Cortex of kidney (tissue), 1 donor: ENCODE measurements around the gene RFPL1.
"Not testable (repeated sequence)": the region's sequence is repeated elsewhere in the genome, so short reads cannot be mapped to it uniquely, and the experiment has no call there.

Experiments
- DNase-seq: peaks from one replicate; lab custom pipeline; 2025; lab: John Stamatoyannopoulos, UW

RFPL1 gene

DNA sequence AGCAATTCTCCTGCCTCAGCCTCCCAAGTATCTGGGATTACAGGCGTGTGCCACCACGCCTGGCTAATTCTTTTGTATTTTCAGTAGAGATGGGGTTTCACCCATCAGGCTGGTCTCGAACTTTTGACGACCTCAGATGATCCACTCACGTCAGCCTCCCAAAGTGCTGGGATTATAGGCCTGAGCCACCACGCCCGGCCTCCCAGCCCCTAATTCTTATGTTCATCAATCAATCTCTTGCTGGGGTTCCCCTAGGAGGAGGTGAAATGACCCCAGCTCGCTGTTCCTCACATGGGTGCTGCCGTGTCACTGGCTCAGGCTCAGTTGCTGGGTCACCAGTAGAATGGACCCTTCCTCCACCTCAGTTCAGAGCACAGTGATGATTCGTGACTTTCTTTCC is at the start of gene RFPL1:
Gene RFPL1 (plus strand): TSS at position 301 of the 400 bp plus-strand sequence.
- not testable (repeated sequence) for DNase-seq

DNA sequence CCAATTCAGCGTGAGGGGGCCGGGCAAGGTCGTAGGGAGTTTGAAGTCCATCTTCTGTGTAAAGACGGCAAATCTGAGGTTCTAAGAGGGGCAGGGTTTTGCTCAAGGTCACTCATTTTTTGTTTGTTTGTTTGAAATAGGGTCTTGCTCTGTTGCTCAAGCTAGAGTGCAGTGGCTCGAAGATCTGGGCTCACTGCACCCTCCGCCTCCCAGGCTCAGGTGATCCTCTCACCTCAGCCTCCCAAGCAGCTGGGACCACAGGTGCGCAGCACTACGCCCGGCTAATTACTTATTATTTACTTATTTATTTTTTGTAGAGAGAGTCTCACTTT is 49.7 kb upstream of the RFPL1 start:
- no peak for DNase-seq

DNA sequence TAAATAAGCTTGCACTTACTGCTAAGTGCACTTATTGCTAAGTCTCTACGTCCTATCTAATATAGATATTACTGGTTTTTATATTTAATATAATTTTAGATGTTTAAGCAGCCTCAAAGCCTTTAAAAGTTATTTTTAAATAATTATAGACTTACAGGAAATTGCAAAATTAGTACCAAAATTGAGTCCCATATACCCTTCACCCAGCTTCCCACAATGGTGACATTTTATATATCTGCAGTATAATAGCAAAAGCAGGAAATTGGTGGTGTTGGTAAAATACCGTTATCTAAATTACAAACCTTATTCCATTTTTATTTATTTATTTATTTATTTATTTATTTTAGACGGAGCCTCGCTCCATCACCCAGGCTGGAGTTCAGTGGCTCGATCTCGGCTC is 48.1 kb upstream of the RFPL1 start:
- DNase-seq, result no peak

DNA sequence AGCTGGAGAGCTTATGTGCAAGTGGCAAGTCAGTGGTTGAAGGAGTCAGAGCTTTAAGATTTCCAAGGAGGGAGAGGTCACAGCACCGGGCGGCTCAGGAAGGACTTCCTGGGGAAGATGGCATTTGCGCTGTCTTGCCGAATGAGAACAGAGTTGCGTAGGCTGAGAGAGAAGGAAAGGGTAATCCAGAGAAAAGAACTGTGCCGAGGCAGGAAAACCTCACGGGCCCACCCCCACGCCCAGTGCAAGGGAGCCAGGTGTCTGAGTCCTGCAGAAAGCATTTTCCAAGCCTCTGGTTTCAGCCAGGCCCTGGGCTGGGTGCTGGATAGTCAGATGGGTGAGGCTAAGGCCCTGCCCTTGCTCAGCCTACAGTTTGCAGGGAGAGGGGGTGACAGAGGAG is 46.8 kb upstream of the RFPL1 start:
- DNase-seq, result no peak

DNA sequence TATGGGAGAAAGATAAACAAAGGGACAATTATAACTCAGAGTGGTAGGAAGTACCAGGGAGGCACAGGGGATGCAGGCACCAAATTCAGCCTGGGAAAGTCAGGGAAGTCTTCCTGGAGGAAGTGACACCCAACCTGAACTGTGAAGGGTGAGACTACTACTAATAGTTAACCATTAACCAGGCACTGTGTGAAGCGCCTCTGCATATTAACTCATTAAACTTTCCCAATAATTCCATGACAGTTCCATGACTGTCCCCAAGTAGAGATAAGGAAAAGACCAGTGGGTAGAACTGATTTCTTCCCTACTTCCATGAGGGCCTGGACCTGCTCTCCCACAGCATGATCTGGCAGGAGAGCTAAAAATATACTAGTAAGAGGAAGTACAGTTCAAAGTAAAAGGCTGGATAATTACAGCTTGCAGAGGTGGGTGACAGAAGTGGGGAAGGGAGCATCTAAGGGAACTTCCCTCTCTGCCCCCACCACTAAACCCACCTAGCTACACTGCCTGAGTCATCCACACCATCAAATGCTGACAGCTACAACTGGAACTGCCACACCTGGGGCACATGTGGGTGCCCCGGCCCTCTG is 45.3 kb upstream of the RFPL1 start:
- DNase-seq, result no peak

DNA sequence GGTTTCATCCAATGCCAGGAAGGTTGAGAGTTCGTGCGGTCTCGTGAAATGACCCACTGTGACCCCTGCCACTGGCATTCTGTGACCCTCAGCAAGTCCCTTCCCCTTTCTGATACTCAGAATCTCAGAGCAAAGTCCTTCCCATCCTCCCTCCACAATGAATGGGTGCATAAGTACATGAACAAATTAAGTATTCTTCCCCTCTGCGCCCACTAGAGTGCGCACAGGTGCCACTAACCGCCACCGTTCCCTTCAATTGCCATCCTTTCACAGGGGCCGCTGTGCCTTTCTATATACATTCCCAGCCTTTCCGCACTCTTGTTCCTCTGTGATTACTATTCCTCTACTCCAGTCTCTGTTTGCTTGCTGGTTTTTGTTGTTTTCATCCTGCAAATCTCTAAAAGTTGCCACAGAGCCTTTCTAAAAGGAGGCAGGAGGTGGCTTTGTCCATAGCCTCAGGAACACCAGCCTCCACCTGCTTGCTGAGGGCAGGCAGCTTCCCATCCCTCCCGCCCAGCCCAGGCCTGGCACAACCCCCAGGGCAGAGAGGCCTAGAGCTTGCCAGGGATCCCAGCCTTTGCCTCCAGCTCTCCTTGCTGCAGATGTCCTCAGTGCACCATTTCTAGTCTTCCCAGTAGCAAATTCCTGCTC is 43.3 kb upstream of the RFPL1 start:
- DNase-seq, result no peak

DNA sequence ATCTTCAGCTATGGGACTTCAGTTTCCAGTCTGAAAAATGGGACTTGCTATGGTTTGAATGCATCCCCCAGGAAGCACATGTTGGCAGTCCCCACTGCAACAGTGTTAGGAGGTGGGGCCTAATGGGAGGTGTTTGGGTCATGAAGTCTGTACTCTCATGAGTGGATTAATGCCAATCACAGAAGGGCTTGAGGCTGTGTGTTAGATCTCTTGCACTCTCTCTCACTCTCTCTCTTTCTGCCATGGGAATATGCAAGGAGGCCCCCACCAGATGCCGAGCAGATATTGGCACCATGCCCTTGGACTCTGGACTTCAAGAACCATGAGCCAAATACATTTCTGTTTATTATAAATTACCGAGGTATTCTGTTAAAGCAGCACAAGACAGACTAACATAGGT is 42.3 kb upstream of the RFPL1 start:
- no peak for DNase-seq

DNA sequence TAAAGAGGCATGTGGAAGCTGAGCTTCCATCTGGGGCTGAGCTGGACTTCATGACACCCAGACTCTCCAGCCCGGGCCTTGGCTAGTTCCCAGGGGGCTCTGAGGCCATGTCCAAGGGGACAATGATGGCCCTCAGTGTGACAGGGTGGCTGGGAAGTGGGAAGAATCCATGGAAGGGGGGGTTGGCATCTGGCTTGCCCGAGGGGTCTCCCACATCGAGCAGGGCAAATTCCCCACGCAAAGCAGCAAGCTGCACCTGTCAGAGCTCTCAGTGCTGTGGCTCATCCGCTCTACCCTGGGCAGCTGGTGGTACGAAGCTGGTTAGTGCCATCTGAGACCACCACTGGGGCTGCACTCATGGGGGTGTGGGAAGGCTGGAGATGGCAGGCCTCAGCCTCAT is 40.6 kb upstream of the RFPL1 start:
- no peak for DNase-seq

DNA sequence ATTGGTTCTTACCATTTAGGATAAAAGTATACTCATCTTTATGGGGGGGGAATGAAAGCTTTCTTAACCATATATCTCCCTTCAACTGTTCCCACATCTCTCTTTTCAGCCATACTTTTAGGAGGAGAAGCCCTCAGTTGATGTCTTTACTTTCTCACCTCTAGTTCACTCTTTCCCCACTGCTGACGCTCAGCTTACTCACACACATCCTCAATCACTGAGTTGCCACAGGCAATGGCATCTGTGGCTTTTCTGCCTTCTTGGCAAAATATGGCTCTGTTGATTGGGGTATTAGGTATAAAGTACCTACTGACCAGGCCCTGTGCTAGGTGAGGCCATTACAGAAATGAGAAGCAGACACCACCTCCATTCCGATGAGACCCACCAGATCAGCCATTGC is 37.8 kb upstream of the RFPL1 start:
- DNase-seq, result no peak

DNA sequence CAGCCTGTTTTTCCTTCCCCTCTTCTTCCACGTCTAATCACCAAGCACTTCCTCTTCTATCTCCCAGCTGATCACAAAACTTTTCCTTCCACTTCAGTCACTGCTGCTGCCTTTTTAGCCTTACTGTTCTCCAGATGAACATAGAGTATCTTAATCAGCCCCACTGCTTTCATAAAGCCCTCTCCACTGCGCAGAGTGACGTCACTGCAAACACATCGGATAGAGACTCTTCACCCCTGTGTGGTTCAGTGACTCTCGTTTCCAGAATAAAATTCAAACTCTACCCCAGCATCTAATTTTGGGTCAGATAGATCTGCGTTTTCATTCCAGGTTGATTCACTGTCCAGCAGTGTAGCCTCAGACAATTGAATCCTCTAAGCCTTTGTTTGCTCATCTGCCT is 36.8 kb upstream of the RFPL1 start:
- not testable (repeated sequence) for DNase-seq

DNA sequence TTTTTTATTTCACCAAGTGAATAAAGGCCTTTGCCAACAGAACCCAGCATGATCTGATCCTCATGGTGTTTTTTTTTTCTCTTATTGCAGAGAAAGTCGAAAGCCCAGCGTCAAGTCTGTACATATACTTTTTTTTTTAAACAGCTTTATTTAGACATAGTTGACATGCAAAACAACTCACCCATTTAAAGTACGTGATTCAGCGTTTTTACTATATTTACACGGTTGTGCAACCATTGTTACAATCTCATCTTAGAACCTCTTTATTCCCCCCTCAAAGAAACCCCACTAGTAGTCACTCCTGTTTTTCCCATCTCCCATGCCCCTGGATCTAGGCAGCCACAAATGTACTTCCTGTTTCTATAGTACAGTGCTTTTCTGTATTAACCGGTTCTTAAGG is 29.4 kb upstream of the RFPL1 start:
- DNase-seq, result no peak

DNA sequence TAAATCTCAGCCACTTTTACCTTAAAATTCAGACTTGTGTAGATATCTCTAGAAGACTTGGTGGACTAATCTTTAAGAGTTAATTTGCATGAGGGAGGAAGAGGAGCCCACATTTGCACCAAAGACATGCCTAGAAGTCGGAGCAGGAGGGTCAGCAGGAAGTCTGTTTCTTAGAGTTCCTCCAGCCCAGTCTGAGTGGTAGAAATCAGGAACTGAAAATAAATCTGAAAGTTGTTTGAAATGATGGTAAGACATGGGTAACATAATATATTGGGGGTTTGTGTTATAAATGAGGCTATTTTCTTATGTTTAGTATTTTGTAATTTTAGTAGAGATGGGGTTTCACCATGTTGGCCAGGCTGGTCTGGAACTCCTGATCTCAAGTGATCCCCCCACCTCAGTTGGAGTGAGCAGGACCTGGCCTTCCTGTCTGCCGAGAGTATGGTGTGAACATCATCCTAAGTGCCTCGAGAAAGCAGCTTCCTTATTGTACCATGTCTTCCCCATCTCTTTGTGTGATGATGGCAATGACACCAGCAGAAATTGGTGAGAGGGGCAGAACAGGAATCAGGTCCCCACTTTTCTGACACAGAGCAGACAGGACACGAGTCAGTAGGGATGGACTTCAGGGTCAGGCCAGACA is 26.7 kb upstream of the RFPL1 start:
- DNase-seq, result not testable (repeated sequence)

DNA sequence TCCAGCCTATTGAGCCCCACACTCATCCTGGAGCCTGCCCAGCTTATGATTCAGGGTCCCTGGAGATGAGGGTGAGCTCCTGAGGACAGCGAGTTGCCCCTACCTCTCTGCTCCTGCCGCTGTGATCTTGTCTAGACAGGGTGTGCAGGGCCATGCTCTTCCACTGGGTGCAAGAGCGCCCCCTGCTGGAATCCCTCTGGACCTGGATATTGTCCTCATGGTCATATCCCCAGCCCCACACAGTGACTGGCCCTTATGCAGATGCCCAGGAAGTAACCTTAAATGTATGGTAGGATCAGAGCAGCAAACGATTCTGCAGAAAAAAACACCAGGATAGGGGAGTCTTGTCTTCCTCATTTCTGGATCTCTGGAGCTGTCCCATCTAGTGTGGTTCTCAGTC is 25.6 kb upstream of the RFPL1 start:
- DNase-seq, result not testable (repeated sequence)

DNA sequence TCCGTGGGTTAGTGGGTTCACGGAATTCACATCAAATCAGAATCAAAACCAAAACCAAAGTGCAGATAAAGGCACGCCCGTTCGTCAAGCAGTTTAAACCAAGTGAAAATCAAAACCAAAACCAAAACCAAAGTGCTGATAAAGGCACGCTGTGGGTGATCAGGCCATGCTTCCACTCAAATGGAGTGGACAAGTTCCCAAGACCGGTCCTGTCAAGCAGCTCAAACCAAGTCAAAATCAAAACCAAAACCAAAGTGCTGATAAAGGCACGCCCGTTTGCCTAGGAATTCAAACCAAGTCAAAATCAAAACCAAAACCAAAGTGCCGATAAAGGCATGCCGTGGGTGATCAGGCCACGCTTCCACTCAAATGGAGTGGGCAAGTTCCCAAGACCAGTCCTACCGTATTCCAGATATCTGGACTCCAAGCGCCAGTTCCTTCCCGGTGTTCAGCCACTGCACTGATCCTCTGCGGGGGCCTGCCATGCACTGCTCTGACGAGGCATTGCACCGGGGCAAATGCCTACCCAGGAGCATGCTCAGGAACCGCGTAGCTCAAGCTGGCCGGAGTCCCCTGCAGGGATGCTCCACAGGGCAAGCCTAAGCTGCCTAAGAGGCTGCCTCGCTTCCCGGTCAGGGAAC is 23.3 kb upstream of the RFPL1 start:
- DNase-seq, result not testable (repeated sequence)

DNA sequence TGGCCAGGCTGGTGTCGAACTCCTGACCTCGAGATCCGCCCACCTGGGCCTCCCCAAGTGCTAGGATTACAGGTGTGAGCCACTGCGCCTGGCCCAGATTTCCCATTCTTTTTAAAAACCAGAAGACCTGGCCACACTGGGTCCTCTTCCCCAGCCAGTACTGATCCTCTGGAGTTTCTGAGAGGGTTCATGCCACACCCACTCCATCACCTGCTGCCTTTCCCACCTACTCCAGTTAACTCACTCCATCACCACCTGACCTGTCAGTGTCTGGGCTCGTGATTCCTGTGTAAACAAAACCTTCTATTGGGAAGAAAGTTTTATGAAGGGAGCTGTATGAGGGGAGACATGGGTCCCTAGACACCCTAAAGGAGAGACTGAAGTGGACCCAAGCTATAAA is 19.7 kb upstream of the RFPL1 start:
- DNase-seq, result not testable (repeated sequence)

DNA sequence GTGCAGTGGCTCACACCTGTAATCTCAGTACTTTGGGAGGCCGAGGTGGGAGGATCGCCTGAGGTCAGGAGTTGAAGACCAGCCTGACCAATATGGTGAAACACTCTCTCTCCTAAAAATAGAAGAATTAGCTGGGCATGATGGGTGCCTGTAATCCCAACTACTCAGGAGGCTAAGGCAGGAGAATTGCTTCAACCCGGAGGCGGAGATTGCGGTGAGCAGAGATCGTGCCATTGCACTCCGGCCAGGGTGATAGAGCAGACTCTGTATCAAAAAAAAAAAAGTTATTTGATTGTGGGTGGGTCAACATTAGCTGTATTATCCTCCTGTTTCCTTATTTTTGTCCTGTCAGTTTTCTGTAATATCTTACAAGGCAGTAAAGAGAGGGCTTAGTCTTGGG is 11.9 kb upstream of the RFPL1 start:
- no peak for DNase-seq

DNA sequence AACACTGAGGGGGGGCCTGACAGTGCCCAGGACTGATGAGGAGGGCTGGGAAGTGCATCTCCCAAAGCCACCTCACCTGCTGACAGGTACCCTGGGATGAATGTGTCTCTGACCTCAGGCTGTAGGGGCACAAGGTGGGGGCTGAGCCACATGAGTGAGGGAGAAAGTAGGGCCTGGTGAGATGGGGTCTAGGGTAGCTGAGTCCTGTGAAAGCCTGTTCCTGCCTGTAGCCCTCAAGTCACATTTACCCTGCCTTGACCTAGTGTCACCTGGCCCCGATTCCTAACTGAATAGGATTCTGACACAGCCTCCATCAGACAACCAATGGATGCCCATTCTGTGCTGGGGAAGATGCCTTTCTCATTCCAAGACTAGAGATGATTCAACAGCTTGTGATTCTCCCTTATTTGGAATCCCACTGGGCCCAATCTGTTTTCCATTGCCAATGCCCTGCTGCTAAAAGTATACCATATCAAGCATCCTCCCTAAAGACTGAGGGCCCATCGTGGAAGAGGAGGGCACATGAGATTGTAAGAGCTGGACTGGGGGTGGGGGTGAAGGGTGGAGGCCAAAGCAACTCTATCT is 11.1 kb upstream of the RFPL1 start:
- DNase-seq, result no peak

DNA sequence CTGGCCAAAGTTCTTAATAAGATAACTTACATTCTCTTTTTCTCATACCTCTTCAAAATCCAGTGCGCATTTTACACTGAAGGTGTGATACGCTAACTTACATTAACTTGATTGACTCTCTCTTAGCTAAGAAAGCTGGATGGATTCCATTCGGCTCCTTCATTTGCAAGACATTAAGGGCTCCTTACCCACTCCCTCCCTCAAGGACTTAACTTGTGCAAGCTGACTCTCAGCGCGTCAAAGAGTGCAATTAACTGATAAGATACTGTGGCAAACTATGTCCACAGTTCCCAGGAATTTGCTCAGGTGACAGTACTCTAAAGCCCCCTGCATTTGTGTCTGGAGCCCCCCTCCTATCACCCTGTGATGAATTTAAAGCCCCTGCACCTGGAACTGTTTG is 6.4 kb upstream of the RFPL1 start:
- no peak for DNase-seq

DNA sequence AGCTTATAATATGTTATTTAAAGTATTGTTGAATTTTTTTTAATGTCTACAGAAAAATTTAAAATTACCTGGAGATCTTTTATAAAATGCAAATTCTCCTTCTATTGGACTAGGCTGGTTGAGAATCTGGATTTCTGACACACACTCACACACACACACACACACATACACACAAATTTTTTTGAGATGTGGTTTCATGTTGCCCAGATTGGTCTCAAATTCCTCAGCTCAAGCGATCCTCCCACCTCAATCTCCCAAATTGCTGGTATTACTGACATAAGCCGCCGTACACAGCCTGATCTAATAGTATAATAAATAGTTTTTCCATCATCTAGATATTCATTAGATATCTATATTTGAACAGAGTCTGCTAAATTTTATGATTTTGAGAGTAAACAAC is 4.5 kb upstream of the RFPL1 start:
- no peak for DNase-seq

DNA sequence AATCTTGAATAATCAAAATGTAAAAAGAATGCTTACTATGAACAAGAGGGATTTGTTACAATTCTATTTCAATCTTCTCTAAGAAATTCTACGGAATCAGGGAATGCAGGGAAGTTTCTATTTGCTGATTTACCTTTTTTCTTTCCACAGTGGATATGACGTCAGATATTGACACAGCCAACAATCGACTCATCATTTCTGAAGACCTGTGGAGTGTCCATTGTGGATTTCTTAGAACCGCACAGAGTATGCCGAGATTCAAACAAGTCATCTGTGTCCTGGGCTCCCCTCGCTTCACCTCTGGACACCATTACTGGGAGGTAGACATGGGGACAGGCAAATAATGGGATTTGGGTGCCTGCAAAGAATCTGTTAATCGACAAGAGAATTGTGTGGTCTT is 4.1 kb upstream of the RFPL1 start:
- no peak for DNase-seq

DNA sequence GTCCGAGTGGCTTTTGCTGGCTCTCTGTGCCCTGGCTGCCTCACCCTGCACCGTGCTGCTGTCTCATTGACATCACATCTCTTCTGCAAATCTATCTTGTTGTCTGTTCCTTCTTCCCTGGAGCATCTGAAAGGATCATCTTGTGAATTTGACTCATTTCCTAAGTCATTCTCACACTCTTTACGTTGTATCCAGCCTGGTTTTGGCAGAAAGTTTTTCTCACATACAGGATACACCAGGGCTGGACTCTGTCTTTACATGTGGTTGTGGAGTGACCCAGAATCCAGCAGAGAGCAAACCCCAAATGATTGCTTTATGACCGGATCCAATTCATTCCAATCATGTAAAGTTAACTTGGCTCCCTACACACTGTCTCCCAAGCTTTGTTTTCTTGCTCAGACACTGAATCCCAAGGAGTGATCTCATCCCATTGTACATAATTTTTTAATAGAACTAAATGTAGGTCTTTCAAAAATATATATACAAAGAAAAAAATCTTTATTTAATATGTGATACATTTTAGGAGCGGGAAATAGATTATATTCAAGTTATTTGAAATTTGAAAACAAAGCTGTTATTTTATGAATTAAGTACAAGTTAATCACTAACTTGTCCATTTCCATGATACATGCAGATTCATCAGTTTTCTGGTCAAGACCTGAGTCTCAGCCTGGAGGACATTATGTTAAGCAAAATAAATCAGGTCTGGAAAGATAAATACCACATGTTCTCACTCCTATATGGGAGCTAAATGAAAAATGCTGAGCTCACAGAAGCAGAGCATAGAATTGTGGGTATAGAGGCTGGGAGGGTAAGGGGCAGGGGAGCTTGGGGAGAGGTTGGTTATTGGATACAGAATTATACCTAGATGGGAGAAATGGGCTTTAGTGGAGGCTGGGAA is 2.9 kb upstream of the RFPL1 start:
- no peak for DNase-seq

DNA sequence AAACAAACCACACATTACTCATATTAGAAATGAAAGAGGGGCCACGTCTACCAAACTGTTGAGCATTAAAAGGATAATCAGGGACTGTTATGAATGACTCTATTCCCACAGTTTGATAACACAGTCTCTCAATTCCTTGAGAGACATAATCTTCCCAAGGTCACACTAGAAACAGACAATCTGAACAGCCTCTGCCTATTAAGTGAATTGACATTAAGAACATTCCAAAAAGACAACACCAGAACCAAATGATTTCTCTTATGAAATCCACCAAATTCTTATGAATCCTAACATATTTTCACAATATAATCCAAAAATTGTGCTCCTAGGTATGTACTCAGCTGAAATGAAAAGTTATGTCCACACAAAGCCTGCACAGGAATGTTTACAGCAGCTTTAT is 4.6 kb downstream of the RFPL1 start:
- no peak for DNase-seq
